Stimulated activated CD4-positive, alpha-beta T cell treated with anti-CD3 and anti-CD28 coated beads, Interleukin-12 subunit alpha, Interleukin-12 subunit beta, amount 100 ng/mL, for 48 hours (primary cell): ENCODE results near the gene MINK1.

Experiments used
- DNase-seq, 3 donors: peaks; one replicate each; pipeline ENCODE4 v3.0.0-alpha.2; 2020; ENCODE audit warnings: low read depth in 2 of 3, low spot score in 1 of 3

Gene MINK1

GRCh38 chr17:4946312-4946976 is 113.3 kb downstream of the MINK1 start:
- no peak for DNase-seq

- no peak for DNase-seq
Measured at GRCh38 chr17:4947010-4947410, 113.9 kb downstream of the MINK1 start.
